ENCODE measurements around the gene CDK2. TPM values are rescaled to one million over a fixed set of nuclear protein-coding genes. Genes with fewer than 3 reads are reported as not detected.

CDK2 gene
- total and polyA plus RNA-seq, 2 of the 4 experiments (the other 2 are of a cell fraction), result 42.5 to 61.7 TPM

- ATAC-seq (ENCODE audit: low read depth), result no peak
- no peak overlapping the region for H2AK9ac ChIP-seq (replicated peaks; ENCODE audit: low read depth, low read length, poor library complexity)
- H4K8ac ChIP-seq (ENCODE audit: low read depth in 2 of 2, low read length in 2 of 2), result no peak overlapping the region
- no peak overlapping the region for H3K9ac ChIP-seq (ENCODE audit: low read depth, low read length)
- H2BK15ac ChIP-seq (ENCODE audit: low read depth, low read length), result no peak overlapping the region
- no peaks in the 10 kb centered on the region for H4K20me1 ChIP-seq (ENCODE audit: insufficient read depth, low read length)
- H3K27me3 ChIP-seq (ENCODE audit: control insufficient read depth, insufficient read depth, low read length), result no peaks in the 10 kb centered on the region
- BruUV-seq (replicated peaks), result no TSS peak
- no peak overlapping the region for H4K91ac ChIP-seq (ENCODE audit: insufficient read depth, low read depth, low read length)
- H3K9me3 ChIP-seq (ENCODE audit: control insufficient read depth, insufficient read depth, low read length), result no peaks in the 10 kb centered on the region
- no peak overlapping the region for H2AK5ac ChIP-seq (ENCODE audit: low read depth, low read length)
- no CpG with 5 or more reads among the region's 2 CpGs for WGBS, 2 experiments (ENCODE audit: extremely low coverage in 2 of 2, insufficient read length in 1 of 2)
- no peak overlapping the region for H3K4me3 ChIP-seq (ENCODE audit: insufficient read depth, low read depth, low read length)
- ChIA-PET CTCF (no interaction called here), POLR2A (ENCODE audit: unreplicated experiment) (interaction anchor here (0.6 kb wide), 1 partner anchor 12 kb away, joined by 6 read pairs; no protein-coding TSS in a partner anchor)
- no peak overlapping the region for H3K14ac ChIP-seq (replicated peaks; ENCODE audit: low read depth, low read length)
- H3K18ac ChIP-seq (ENCODE audit: low read depth, low read length), result no peak overlapping the region
- H3K36me3 ChIP-seq (ENCODE audit: control insufficient read depth, insufficient read depth, low read length), result no peaks in the 10 kb centered on the region; the same call in 1 of the 2 replicates
- no peak overlapping the region for H2BK5ac ChIP-seq (ENCODE audit: low read depth, low read length, poor library complexity, severe bottlenecking)
- intact Hi-C loops (cut with micrococcal nuclease) (no loop called here), dilution Hi-C loops (cut with HindIII; ENCODE audit: low sequenced_read_pairs, unreplicated experiment) (no loop called here), in situ Hi-C loops (cut with MboI; ENCODE audit: low sequenced_read_pairs) (no loop called here)
- TF ChIP-seq USF2 (IDR thresholded peaks at IDR 0.05; ENCODE audit: low read depth, low read length), result no peak
- no peak for TF ChIP-seq ELK1 (IDR thresholded peaks at IDR 0.05; ENCODE audit: borderline replicate concordance, low read depth, low read length)
- TF ChIP-seq MXI1 (IDR thresholded peaks at IDR 0.05; ENCODE audit: borderline replicate concordance, low read depth, low read length), result no peak
- no peak for TF ChIP-seq CTCF (conservative IDR thresholded peaks at IDR 0.05; ENCODE audit: low read depth, low read length)
- no peak for TF ChIP-seq SMC3 (IDR thresholded peaks at IDR 0.05; ENCODE audit: low read depth, low read length)
- TF ChIP-seq CEBPB (IDR thresholded peaks at IDR 0.05; ENCODE audit: low read depth, low read length), result no peak
- no peak for TF ChIP-seq RAD21 (IDR thresholded peaks at IDR 0.05; ENCODE audit: low read length)
- TF ChIP-seq FOS (IDR thresholded peaks at IDR 0.05; ENCODE audit: low read depth, low read length), result no peak
- no peak for TF ChIP-seq RCOR1 (IDR thresholded peaks at IDR 0.05; ENCODE audit: insufficient replicate concordance, low read length)
- TF ChIP-seq MAFK (IDR thresholded peaks at IDR 0.05; ENCODE audit: low read depth, low read length), result no peak
- no peak for TF ChIP-seq RFX5 (IDR thresholded peaks at IDR 0.05; ENCODE audit: low read depth, low read length)
- TF ChIP-seq POLR2A (IDR thresholded peaks at IDR 0.05; ENCODE audit: low read depth, low read length), result no peak
- no peak for TF ChIP-seq CHD1 (IDR thresholded peaks at IDR 0.05; ENCODE audit: low read depth, low read length)
- no peak for TF ChIP-seq NFE2L2 (IDR thresholded peaks at IDR 0.05; ENCODE audit: low read depth, low read length)
- TF ChIP-seq BHLHE40 (IDR thresholded peaks at IDR 0.05; ENCODE audit: low read depth, low read length), result no peak
- no peak for TF ChIP-seq MAZ (IDR thresholded peaks at IDR 0.05; ENCODE audit: borderline replicate concordance, low read depth, low read length)
- no peak overlapping the region for H3K23ac ChIP-seq (ENCODE audit: low read depth, low read length)
- no peaks in the 10 kb centered on the region for H3K79me1 ChIP-seq (ENCODE audit: low read depth in 1 of 2, low read length in 2 of 2)
- H3K9me1 ChIP-seq (ENCODE audit: insufficient read depth, low read length), result peaks cover 3% of the 10 kb centered on the region; the same call in 1 of the 2 replicates
- no peaks in the 10 kb centered on the region for H3K4me1 ChIP-seq (ENCODE audit: control insufficient read depth, insufficient read depth, low read length)
- no peak overlapping the region for H3K27ac ChIP-seq (ENCODE audit: insufficient read depth, low read length)
- DNase-seq, result no peak
- H2BK120ac ChIP-seq (ENCODE audit: low read depth, low read length), result no peak overlapping the region
- no peak overlapping the region for H2BK20ac ChIP-seq (ENCODE audit: low read depth, low read length)
- H3K4ac ChIP-seq (ENCODE audit: low read depth, low read length), result no peak overlapping the region
- H3K56ac ChIP-seq (ENCODE audit: extremely low read depth, insufficient read depth, low read length), result no peak overlapping the region
- H4K5ac ChIP-seq (ENCODE audit: low read depth, low read length), result no peak overlapping the region
- H3K4me2 ChIP-seq (ENCODE audit: low read depth, low read length), result no peak overlapping the region
- no peak overlapping the region for H2AFZ ChIP-seq (replicated peaks; ENCODE audit: low read length, poor library complexity)
Measured at GRCh38 chr12:56014205-56014604, 47.6 kb downstream of the CDK2 start.
